Activated CD8-positive, alpha-beta memory T cell treated with anti-CD3 and anti-CD28 coated beads for 1 hour (primary cell): ENCODE data around the gene SCARB1.
"Not testable (repeated sequence)": the region's sequence is repeated elsewhere in the genome, so short reads cannot be mapped to it uniquely, and the experiment has no call there.

Source experiments
- DNase-seq, 2 donors: peaks; one replicate each; pipeline ENCODE4 v3.0.0-alpha.2; 2020; ENCODE audit warnings: low read depth in 1 of 2; ENCODE audit errors: extremely low read depth in 1 of 2

The SCARB1 gene

DNA sequence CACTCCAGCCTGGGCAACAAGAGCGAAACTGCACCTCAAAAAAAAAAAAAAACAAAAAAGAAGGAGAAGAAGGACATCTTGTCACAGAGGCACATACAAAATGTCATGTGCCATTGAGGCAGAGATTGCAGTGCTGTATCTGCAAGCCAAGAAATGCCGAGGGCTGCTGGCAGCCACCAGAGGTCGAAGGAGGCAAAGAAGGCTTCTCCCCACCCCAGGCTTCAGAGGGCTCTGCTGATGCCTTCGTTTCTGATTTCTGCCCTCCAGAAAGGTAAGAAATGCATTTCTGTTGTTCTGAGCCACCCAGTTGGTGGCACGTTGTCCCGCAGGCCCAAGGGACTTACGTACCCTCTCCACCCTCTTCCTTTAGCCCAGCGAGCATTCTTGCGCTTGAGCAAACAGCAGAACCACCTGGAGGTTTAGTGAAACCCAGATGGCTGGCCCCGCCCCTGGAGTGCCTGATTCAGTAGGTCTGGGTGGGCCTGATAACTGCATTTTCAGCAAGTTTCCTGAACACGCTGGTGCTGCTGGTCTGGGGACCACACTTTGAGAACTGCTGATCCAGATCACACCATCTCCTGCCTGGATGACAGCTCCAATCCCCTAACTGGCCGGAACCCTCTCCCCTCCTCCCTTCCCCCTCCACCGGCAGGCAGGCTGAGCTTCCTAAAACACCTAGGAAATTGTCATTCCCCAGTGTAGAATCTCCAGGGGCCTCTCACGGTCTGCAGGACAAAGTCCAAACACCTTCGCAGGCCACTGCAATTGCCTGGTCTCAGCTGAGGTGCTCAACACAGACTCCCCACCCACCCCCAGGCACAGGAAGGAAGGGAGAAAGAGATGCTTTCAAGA lies 21.1 kb upstream of the SCARB1 start:
- DNase-seq = no peak

DNA sequence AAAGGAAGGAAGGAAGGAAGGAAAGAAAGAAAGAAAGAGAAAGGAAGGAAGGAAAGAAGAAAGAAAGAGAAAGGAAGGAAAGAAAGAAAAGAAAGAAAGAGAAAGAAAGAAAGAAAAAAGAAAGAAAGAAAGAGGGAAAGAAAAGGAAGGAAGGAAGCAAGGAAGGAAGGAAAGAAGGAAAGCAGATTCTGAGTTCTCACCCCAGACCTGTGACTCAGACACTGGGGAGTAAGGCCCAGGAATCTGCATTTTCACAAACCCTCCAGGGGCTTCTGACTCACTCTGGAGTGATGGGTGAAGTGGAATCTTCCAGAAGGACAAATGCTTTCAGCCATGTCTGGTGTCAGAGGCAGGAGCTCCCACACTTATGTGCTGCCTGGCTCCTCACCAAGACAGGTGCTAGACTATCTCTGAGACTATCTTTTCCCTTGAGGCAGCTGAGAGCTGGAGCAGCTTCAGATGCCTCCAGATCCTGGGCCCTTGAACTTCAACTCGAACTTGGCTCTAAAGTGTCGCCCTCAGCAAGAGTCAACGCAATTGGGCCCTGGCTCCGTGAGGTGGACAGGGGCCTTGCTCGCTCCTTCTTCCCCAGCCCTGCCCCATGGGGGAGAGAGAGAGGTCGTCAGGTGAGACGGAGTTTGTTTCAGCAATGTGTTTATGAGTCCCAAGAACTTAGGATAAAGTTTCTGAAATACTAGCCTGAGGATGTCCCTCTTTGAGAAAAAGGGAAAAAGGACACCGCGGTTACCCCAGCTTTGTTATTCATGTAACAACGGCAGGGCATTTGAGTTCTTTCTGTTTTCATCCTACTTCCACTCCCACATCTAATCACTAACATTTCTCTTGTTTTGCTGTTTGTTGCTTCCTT lies 19.8 kb upstream of the SCARB1 start:
- DNase-seq = no peak

DNA sequence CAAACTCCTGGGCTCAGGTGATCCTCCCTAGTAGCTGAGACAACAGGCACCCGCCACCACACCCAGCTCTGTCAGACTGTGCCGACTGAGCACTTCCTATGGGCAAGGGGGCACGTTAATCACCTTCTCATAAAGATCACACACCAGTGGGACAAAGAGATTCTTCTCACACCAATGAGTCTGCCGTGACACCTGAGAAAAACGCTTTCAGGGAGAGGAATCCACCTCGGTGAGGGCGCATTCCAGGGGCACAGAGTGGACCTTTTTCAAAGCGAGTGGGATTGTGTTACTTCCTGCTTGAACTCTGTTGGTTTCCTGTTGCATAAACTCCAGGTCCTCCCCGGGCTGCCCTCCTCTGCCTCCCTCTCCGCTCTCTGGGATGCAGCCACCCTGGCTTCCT lies 17.5 kb upstream of the SCARB1 start:
- DNase-seq = no peak

DNA sequence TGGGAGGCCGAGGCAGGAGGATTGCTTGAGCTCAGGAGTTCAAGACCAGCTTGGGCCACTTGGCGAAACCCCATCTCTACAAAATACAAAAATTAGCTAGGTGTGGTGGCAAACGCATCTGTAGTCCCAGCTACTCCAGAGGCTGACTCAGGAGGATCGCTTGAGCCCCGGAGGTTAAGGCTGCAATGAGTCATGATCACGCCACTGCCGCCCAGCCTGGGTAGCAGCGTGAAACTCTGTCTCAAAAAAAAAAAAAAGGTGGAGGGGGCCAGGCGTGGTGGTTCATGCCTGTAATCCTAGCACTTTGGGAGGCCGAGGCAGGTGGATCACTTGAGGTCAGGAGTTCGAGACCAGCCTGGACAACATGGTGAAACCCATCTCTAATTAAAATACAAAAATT lies 16.7 kb upstream of the SCARB1 start:
- not testable (repeated sequence) for DNase-seq

DNA sequence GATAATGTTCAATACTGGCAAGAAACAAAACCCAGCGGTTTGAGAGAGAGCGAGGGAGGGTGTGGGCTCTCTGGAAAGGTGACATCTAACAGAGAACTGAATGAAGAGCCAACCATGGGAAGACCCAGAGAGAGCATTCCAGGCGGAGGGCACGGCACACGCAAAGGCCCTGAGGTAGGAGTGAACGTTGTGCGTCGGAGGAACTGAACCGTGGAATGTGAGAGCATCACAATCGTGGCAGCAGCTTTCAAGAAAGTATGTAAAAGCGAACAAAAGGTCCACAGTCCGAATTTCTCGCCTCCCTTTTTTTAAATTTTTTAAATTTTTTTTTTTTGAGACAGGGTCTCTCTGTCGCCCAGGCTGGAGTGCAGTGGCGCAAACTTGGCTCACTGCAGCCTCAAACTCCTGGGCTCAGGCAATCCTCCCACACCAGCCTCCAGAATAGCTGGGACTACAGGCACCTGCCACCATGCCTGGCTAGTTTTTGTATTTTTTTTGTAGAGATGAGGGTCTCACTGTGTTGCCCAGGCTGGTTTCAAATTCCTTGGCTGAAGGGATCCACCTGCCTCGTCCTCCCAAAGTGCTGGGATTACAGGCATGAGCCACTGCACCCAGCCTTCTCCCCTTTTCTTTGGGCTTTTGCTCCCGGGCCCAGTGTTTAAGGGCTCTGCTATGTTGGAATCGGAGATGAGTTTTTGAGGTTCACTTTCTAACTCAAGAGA lies 15.3 kb upstream of the SCARB1 start:
- DNase-seq = no peak

DNA sequence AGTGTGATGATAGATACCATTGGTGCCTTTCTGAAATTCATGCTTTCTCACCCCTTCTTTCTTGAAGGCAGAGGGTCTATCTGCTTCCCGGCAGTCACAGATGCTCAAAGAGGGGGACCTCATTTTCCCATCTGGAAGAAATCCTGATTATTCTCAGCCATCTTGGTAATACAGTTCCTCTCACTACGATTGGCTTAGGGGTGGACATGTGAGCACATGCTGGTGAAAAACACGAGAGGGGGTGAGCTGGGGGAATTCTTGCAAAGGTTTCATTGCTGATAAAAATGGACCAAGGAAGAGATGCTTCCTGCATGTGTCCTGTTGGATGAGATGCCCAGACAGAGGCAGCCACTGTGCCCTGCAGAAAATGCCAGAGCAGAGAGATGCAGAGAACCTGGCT lies 13.8 kb upstream of the SCARB1 start:
- no peak for DNase-seq

DNA sequence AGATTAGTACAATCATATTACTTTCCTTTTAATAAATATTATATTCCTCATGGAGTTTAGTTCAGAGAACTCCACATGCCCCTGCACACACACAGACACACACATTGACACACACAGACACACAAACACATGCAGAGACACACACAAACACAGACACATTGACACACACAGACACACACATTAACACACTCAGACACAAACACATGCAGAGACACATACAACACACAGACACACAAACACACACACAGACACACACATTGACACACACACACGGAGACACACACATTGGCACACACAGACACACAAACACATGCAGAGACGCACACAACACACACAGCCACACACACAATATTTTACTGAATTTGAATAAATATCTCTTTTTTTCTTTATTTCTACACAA lies 12.5 kb upstream of the SCARB1 start:
- no peak for DNase-seq

DNA sequence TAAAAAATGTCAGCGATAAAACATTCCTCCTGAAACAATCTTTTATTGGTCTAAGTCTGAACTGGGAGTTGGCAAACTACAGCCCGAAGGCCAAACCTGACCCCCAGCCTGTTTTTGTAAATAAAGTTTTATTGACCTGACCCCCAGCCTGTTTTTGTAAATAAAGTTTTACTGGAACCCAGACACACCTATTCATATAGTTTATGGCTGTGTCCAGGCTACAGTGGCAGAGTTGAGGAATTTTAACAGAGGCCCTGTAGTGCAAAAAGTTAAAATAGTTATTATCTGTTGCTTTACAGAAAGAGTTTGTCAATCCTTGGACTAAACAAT lies 12.1 kb upstream of the SCARB1 start:
- DNase-seq = no peak

DNA sequence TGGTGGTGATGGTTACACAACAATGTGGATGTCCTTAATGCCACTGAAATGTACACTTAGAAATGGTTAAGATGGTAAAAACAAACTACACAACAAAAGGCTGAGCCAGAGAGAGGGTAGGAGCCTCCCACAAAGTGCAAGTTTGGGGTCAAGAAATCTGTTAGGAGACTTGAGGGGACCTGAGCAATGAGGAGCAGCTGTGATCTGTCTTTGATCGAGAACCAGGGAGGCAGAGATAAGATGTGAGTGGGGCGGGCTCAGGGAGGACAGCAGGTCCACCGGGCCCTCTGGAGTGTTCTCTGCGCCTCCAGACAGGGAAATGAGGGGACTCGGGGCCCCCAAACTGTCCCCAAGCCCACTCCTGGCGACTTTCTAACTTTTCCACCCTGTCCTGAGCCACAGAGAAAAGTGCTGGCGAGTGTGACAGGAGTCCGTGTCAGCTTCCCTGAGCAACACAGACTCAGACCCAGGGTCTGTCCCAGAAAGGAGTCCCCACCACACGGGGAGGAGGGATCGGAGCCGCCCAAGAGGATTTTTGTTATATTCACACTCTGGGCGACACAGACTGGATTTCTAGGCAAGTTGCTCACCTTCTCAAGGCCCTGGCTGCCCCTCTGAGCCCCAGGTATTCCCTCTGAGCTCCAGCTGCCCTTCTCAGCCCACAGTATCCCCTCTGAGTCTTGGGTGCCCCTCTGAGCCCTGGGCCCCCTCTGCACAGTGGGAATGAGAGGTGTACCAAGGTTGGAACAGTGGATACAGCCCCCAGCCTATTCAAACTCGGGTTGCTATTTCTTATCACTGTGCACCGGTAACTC lies 11.5 kb upstream of the SCARB1 start:
- DNase-seq = no peak

DNA sequence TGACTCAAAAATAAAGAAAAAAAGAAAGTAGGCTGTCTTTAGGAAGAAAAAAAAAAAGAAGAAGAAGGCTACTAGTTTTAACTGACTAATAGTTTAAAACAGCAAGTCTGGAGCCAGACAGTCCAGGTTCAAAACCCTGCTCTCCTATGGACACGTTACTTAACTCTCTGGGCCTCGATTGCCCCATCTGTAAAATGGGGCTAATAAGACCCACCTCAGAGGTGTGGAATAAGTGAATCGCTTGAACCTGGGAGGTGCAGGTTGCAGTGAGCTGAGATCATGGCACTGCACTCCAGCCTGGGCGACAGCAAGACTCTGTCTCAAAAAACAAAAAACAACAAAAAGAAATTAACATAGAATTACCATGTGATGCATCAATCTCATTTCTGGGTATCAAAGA lies 10.5 kb upstream of the SCARB1 start:
- no peak for DNase-seq

DNA sequence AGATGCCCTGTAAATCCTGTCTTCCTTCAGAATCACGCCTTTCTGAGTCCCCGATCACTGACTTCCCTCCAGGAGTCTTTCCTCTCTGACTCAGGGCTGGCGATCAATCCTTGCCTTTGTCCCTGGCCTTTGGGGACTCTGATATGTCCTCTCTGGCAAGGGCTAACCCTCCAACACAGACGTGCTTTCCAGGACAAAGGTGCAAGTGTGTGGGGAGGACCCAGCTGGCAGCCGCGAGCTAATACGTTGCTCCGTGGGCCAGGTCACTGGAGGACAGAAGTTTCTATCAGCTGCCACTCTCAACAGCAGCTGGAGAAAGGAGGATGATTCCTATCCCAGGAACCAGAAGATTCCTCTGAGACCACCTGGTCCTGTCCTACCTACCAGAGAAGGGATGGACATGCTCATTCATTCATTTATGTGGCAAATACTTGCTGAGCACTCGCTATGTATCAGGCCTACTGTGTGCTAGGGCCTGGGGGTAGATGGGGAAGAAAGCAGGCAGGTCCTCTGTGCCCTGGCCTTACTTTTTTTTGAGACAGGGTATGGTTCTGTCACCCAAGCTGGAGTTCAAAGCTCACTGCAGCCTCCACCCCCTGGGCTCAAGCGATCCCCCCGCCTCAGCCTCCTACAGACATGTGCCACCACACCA lies 8.5 kb upstream of the SCARB1 start:
- DNase-seq = no peak

DNA sequence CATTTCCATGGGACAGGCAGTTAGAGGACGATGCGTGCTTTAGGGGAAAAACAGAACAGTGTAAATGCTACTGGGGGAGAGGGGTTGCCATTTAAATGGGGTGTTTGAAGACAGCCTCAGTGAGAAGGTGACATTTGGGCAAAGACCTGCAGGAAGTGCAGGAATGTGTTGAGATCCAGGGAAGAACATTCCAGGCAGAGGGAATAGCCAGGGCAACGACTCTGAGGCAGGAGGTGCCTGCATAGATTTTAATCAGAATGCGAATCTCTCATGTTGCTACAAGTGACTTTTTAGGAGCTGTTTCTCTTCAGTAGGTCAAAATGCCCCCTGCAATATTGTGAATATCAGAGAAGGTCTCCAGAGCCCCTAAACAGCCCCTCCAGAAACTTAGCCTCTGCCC lies 7.6 kb upstream of the SCARB1 start:
- no peak for DNase-seq

DNA sequence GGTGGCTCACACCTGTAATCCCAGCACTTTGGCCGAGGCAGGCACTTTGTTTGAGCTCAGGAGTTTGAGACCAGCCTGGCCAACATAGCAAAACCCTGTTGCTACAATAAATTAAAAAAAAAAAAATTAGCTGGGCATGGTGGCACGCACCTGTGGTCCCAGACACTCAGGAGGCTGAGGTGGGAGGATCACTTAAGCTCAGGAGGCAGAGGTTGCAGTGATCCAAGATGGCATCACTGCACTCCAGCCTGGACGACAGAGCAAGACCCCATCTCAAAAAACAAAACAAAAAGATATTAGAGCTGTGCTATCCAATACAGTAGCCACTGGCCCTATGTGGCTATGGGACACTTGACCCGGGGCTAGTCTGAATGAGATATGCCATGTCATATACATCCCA lies 6.9 kb upstream of the SCARB1 start:
- no peak for DNase-seq

DNA sequence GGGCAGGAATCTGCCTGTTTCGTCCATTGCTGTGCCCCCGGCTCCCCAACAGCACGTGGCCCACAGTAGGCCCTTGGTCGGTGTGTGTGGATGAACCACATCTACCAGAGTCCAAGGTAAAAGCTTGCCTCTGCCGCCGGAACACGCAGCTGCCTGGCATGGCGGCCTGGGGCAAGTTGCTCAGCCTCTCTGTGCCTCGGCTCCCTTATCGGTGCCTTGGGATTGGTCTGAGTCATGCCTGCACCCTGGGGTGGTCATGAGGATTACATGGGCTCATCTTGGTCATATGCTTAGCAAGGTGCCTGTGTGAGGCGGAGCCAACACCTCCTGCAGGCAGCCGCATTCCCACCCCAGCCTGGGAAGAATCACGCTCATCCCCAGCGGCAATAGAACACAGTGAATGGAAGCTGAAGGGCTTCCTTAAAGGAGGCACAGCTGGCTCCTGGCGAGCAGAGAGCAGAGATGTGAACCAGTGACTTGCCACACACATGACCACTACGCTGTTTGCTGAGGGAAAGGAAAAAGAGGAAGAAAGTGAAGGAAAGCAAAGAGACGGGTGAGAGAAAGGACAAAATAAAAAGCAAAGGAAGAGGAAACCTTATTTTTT lies 5.5 kb upstream of the SCARB1 start:
- no peak for DNase-seq

DNA sequence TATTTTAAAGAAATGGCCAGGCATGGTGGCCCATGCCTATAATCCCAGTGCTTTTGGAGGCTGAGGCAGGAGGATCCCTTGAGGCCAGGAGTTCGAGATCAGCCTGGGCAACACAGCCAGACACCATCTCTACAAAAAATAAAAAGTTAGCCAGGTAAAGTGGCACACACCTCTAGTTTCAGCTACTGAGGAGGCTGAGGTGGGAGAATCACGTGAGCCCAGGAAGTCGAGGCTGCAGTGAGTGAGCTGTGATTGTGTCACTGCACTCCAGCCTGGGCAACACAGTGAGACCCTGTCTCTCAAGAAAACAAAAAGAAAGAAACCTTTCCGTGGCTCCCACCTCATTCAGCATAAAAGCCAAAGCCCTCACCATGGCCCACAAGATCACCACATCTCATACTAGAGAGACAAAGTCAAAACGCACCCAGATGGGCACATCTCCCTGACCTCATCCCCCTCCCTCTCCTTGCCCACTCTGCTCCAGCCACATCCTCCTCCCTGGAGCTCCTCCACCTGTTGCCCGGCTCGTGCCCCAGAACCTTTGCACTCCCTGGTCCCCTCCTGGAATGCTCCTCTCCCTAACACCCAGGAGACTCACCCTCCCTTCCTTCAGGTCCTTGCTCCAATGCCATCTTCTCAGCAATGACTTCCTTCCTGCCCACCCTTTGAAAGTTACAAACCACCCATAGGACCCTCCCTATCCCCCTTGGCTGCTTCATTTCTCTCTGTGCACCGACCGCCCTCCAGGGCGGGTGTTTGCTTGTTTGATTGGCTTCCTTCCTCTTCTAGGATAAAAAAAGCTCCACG lies 4.8 kb upstream of the SCARB1 start:
- no peak for DNase-seq

DNA sequence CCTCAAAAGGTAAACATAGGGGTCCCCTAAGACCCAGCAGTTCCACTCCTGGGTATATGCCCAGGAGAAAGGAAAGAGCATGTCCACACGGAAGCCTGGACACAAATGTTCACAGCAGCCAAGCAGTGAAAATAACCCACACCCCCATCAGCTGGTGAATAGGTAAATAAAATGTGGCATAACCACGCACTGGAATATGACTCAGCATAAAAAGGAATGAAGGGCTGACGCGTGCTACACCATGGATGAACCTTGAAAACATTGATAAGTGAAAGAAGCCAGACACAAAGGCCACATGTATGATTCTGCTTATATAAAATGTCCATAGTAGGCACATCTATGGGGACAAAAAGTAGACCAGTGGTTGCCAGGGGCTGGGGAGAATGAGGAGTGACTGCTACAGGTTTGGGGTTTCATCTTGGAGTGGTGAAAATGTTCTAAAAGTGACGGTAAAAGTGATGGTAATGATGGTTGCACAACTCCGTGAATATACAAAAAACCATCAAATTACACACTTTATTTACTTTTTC lies 3.8 kb upstream of the SCARB1 start:
- DNase-seq = no peak

DNA sequence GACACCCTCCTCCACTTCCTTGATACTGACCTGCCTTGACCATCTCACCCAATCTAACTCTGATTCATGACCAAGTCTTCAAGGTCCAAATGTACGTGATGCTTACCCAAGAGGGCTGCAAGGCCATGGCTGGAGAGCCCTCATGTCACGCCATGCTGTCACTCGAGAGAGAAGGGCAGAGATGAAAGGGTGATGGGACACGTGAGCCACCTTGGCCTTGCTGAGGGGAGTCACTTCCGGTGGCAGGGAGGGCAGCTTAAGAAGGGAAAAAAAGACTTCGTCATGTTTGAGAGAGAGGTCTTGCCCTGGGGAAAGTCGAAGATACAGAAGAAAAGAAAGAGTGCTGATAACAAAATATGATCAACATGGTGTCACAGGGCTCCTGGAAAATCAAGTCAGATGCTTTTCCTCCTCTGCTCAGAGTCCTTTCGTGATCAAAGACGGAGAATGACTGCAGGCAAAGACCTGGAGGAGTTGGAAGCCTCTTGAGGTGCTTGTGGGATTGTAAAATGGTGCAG lies 3.3 kb upstream of the SCARB1 start:
- DNase-seq = no peak

DNA sequence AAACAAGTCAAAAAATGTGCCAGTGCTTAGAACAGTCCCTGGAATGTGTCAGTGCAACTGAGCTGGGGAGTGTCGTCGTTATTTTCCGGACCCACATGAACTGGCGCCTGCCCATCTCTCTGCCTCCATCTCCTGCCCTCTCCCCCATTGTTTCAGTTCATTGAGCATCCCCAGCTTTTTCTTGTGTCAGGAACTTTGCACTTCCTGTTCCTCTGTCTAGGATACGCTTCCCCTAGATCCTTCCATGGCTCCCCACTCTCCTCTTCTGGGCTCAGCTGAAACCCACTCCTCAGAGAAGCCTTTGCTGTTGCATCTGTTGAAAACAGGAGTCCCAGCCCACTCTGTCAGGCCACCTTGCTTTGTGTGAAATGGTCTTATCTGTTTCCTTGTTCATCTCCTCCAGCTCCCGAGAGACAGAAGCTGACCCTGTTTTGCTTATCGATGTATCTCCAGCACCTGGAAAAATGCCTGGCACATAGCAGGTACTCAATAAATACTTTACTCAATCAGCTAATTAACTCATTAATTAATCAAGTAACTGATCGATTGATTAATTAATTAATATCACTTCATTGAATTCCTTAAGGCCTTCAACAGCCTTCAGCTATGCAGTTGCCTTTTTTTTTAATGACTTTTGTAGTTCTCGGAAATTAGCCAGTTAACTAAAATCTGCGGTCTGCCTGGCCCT lies 2.7 kb upstream of the SCARB1 start:
- DNase-seq = no peak
